ENCODE results near the gene ARL3.
"Not testable (repeated sequence)": the region's sequence is repeated elsewhere in the genome, so short reads cannot be mapped to it uniquely, and the experiment has no call there.

ARL3 gene

DNA sequence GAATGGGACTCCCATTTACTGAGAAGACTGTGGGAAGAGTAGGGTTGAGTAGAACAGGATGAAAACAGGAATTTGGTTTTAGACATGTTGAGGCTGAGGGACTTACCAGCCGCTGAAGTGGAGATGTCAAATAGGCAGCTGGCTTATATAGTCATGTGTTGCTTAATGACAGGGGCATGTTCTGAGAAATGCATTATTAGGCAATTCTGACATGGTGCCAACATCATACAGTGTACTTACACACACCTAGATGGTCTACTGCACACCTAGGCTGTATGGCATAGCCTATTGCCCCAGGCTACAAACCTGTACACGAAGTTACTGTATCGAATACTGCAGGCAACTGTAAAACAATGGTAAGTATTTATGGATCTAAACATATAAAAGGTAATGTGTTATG lies 17.5 kb downstream of the ARL3 start:
- TF ChIP-seq, protein P1, sequence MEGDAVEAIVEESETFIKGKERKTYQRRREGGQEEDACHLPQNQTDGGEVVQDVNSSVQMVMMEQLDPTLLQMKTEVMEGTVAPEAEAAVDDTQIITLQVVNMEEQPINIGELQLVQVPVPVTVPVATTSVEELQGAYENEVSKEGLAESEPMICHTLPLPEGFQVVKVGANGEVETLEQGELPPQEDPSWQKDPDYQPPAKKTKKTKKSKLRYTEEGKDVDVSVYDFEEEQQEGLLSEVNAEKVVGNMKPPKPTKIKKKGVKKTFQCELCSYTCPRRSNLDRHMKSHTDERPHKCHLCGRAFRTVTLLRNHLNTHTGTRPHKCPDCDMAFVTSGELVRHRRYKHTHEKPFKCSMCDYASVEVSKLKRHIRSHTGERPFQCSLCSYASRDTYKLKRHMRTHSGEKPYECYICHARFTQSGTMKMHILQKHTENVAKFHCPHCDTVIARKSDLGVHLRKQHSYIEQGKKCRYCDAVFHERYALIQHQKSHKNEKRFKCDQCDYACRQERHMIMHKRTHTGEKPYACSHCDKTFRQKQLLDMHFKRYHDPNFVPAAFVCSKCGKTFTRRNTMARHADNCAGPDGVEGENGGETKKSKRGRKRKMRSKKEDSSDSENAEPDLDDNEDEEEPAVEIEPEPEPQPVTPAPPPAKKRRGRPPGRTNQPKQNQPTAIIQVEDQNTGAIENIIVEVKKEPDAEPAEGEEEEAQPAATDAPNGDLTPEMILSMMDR (IDR thresholded peaks at IDR 0.05; ENCODE audit: low read depth, low read length, missing control alignments) = no peak
- no peak for DNase-seq
- Histone ChIP-seq H3K27me3 (replicated peaks) (no peaks in the 10 kb centered on the region), H3K36me3 (replicated peaks) (peaks cover 20% of the 10 kb centered on the region), H3K27ac (no peak overlapping the region), H3K4me3 (ENCODE audit: low read depth, low read length) (no peak overlapping the region)
- in situ Hi-C loops (cut with HindIII; ENCODE audit: low pct_ligation_motif_present, low sequenced_read_pairs) = no loop called here

DNA sequence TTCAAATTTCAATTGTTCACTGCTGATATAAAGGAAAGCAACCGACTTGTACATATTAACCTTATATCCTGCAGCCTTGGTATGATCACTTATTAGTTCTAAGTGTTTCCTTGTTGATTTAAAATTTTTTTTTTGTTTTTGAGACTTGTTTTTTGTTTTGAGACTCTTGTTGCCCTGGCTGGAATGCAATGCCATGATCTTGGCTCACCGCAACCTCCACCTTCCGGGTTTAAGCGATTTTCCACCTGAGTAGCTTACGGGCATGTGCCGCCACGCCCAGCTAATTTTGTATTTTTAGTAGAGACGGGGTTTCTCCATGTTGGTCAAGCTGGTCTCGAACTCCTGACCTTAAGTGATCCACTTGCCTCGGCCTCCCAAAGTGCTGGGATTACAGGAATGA lies 18.8 kb downstream of the ARL3 start:
- H3K4me3 ChIP-seq (ENCODE audit: low read depth, low read length); H3K27ac ChIP-seq; H3K27me3 ChIP-seq (replicated peaks); in situ Hi-C loops (cut with HindIII; ENCODE audit: low pct_ligation_motif_present, low sequenced_read_pairs); DNase-seq: not testable (repeated sequence)
- peaks cover 20% of the 10 kb centered on the region for H3K36me3 ChIP-seq (replicated peaks)

DNA sequence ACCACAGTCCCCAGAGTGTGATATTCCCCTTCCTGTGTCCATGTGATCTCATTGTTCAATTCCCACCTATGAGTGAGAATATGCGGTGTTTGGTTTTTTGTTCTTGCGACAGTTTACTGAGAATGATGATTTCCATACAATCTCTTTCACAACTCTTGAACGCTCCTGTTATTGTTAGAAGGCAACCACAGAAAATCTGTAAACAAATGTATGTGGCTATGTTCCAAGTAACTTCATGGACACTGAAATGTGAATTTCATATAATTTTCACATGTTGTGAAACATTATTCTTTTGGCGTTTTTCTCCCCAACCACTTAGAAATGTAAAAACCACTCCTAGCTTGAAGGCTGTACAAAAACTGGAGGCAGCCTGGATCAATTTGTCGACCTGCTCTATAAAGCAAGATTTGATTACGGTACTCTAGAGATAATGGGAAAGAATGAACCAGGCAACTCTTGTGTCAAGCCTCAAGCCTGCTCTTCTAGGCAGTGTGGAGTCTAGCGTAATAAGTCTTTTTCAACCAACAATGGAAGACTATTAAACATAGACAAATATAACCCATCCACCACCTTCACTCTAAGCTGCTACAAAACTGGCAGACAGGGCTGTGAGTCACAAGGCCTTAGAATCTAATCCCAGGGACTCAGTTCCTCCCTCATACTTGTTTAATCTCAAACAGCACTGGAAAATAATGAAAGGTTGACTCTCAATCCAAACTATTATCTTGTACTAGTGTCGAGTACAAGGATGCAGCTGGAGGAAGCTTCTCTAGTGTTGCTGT lies 22.7 kb downstream of the ARL3 start:
- no peak overlapping the region for H3K27ac ChIP-seq
- DNase-seq = no peak
- TF ChIP-seq, protein P1 (IDR thresholded peaks at IDR 0.05; ENCODE audit: low read depth, low read length, missing control alignments) = no peak
- no peaks in the 10 kb centered on the region for H3K27me3 ChIP-seq (replicated peaks)
- no peaks in the 10 kb centered on the region for H3K36me3 ChIP-seq (replicated peaks)
- no peak overlapping the region for H3K4me3 ChIP-seq (ENCODE audit: low read depth, low read length)
- in situ Hi-C loops (cut with HindIII; ENCODE audit: low pct_ligation_motif_present, low sequenced_read_pairs) = no loop called here

DNA sequence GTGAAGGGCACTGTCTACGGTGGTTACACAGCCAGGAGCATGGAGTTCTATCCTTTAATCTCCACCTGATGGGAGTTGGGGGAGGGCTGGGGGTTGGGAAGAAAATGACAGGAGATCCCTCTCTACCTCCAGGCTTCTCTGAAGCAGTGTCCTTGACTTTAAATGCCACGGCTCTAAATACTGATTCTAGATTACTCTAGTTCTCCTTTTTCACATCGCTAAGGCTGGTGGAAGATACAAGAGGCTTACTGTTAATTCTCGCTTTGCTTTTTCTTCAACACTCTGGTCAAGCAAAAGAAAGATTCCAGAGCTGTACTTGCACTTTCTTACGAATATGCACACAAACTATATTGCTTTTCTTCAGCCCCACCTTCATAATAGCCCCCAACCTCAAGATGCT lies 30.5 kb downstream of the ARL3 start:
- in situ Hi-C loops (cut with HindIII; ENCODE audit: low pct_ligation_motif_present, low sequenced_read_pairs) = no loop called here
- TF ChIP-seq, protein P1 (IDR thresholded peaks at IDR 0.05; ENCODE audit: low read depth, low read length, missing control alignments) = no peak
- no peaks in the 10 kb centered on the region for H3K27me3 ChIP-seq (replicated peaks)
- H3K4me3 ChIP-seq (ENCODE audit: low read depth, low read length) = no peak overlapping the region
- no peak for DNase-seq
- no peak overlapping the region for H3K27ac ChIP-seq
- peaks cover 6% of the 10 kb centered on the region for H3K36me3 ChIP-seq (replicated peaks)

DNA sequence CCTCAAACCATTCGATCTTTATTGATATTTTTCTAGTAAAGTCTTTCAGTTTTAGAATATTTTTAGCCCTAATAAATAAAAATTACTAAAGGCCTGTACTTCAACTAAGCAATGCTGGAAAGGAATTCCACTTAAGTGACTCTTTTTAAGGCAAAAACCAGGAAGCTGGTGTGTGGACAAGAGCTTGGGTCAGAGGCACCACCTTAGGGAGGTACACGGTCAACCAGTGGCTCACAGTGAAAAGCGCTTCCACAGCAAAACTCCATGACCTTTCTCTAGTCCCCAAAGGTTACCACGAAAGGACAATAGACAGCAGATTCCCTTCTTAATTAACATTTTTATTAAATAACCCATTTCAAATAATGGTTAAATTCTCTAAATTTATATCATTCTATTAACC lies 31.2 kb downstream of the ARL3 start:
- H3K36me3 ChIP-seq (replicated peaks) = peaks cover 6% of the 10 kb centered on the region
- DNase-seq = no peak

DNA sequence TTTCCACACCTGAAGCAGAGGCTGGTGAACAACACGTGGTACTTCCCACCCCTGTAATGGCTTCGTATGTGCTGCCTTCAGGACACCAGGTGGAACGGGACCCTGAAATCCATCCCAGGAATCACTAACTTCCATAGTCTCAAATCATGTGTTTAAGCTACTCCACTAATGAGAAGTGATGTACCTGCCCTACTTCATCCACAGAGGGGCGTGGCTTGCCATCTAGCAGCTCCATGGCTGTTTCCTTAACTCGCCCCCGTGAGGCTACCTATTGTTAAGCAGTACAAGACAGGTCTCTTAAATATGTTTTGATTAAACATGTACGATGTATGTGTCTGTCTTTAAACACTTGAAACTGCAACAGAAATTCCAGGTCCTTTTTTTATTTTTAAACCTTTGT lies 31.8 kb downstream of the ARL3 start:
- H3K27me3 ChIP-seq (replicated peaks) = no peaks in the 10 kb centered on the region
- TF ChIP-seq, protein P1 (IDR thresholded peaks at IDR 0.05; ENCODE audit: low read depth, low read length, missing control alignments) = no peak
- peaks cover 6% of the 10 kb centered on the region for H3K36me3 ChIP-seq (replicated peaks)
- H3K4me3 ChIP-seq (ENCODE audit: low read depth, low read length) = no peak overlapping the region
- H3K27ac ChIP-seq = no peak overlapping the region
- in situ Hi-C loops (cut with HindIII; ENCODE audit: low pct_ligation_motif_present, low sequenced_read_pairs) = no loop called here
- DNase-seq = no peak

More for the DNA sequence above, 31.2 kb downstream of the ARL3 start:
- H3K4me3 ChIP-seq (ENCODE audit: low read depth, low read length) = no peak overlapping the region
- TF ChIP-seq, protein P1 (IDR thresholded peaks at IDR 0.05; ENCODE audit: low read depth, low read length, missing control alignments) = no peak
- no peaks in the 10 kb centered on the region for H3K27me3 ChIP-seq (replicated peaks)
- in situ Hi-C loops (cut with HindIII; ENCODE audit: low pct_ligation_motif_present, low sequenced_read_pairs) = no loop called here
- no peak overlapping the region for H3K27ac ChIP-seq
